ENCODE data around the gene STAT4. TPM values are rescaled to one million over a fixed set of nuclear protein-coding genes. Genes with fewer than 3 reads are reported as not detected.
A peak's percentile ranks its signal among the peaks of the same experiment; 100 is the strongest.

STAT4 gene
- polyA plus RNA-seq, 1 of the 3 experiments (the other 2 are of a cell fraction) = 0.12 TPM

DNA sequence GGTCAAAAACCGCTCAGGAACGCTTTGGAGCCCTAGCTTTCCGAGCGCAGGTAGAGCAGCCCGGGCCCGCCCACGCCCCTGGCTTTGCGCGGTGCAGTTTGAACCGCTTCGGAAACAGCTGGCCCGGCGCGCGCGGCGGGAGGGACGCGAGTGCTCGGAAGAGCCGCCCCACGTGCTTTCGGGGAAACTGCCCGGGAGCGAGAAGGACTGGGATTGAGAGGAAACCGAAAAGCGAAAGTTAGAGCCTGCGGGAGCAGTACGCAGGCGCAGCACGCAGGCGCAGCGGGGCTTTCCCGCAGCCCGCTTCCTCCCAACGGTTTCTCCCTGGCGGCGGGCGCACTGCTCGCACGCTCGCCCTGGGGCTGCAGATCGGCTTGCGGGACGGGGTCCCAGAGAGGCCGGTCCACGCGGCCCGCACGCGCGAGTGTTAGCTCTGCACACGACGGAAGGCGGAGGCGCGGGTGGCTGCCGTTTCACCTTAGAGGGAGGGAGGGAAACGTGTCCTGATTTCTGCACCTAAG is 130.5 kb downstream of the STAT4 start:
- Histone ChIP-seq H4K20me1 (ENCODE audit: insufficient read depth) (no peaks in the 10 kb centered on the region), H3F3A (replicated peaks; ENCODE audit: insufficient read depth) (peaks cover 5% of the 10 kb centered on the region), H3K36me3 (replicated peaks in 1 of 2; ENCODE audit: control insufficient read depth in 1 of 2, insufficient read depth in 2 of 2, low read length in 1 of 2) (no peaks in the 10 kb centered on the region), H3K9me2 (no peaks in the 10 kb centered on the region), H3K9ac (peak overlapping the region; percentile 66), H3K4me2 (peak overlapping the region; percentile 78), H2AFZ (ENCODE audit: low read depth) (peak overlapping the region; percentile 77), H3K9me3 (no peaks in the 10 kb centered on the region), H3K27ac (ENCODE audit: low read depth in 2 of 2, low read length in 1 of 2) (peak overlapping the region; percentile 65 to 94), H3K4me3 (ENCODE audit: low read depth in 2 of 2, low read length in 1 of 2) (peak overlapping the region; percentile 75 to 79), H3K79me2 (ENCODE audit: insufficient read depth) (no peaks in the 10 kb centered on the region), H3K4me1 (ENCODE audit: control insufficient read depth in 1 of 2, insufficient read depth in 2 of 2, low read depth in 1 of 2, low read length in 1 of 2) (peaks cover 0 to 8% of the 10 kb centered on the region in 2 experiments; a peak in 3 of 4 replicates), H3K27me3 (ENCODE audit: insufficient read depth) (no peaks in the 10 kb centered on the region)
- DNase-seq = peak; percentile 98
- CTCF ChIA-PET = interaction anchor here (0.7 to 1.3 kb wide), 3 partner anchors 10 to 170 kb away, joined by 3 to 4 read pairs (median 3); no protein-coding TSS in a partner anchor
- POLR2A ChIA-PET = interaction anchor here (1.3 to 1.7 kb wide), 2 partner anchors 9 to 139 kb away, joined by 5 to 10 read pairs; no protein-coding TSS in a partner anchor
- WGBS (ENCODE audit: low lambda C conversion rate) = 1% methylated on average over 42 of the region's 59 CpGs
- TF ChIP-seq, protein P1, sequence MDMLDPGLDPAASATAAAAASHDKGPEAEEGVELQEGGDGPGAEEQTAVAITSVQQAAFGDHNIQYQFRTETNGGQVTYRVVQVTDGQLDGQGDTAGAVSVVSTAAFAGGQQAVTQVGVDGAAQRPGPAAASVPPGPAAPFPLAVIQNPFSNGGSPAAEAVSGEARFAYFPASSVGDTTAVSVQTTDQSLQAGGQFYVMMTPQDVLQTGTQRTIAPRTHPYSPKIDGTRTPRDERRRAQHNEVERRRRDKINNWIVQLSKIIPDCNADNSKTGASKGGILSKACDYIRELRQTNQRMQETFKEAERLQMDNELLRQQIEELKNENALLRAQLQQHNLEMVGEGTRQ (IDR thresholded peaks at IDR 0.05; ENCODE audit: borderline replicate concordance, low read depth, low read length) = peak; percentile 72
- 0 out of 2 replicates have a peak, but pooled peaks have one; percentile 33 for TF ChIP-seq GATA2 (CRISPR knock-in tag; IDR thresholded peaks at IDR 0.05)
- TF ChIP-seq MXI1 (IDR thresholded peaks at IDR 0.05; ENCODE audit: low read depth, low read length) = peak; percentile 99
- peak; percentile 97 for TF ChIP-seq POLR2AphosphoS5 (IDR thresholded peaks at IDR 0.05; ENCODE audit: low read depth, low read length)
- TF ChIP-seq, protein P2, sequence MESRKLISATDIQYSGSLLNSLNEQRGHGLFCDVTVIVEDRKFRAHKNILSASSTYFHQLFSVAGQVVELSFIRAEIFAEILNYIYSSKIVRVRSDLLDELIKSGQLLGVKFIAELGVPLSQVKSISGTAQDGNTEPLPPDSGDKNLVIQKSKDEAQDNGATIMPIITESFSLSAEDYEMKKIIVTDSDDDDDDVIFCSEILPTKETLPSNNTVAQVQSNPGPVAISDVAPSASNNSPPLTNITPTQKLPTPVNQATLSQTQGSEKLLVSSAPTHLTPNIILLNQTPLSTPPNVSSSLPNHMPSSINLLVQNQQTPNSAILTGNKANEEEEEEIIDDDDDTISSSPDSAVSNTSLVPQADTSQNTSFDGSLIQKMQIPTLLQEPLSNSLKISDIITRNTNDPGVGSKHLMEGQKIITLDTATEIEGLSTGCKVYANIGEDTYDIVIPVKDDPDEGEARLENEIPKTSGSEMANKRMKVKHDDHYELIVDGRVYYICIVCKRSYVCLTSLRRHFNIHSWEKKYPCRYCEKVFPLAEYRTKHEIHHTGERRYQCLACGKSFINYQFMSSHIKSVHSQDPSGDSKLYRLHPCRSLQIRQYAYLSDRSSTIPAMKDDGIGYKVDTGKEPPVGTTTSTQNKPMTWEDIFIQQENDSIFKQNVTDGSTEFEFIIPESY (IDR thresholded peaks at IDR 0.05; ENCODE audit: borderline replicate concordance, low read depth) = peak; percentile 95
- TF ChIP-seq, protein P3, sequence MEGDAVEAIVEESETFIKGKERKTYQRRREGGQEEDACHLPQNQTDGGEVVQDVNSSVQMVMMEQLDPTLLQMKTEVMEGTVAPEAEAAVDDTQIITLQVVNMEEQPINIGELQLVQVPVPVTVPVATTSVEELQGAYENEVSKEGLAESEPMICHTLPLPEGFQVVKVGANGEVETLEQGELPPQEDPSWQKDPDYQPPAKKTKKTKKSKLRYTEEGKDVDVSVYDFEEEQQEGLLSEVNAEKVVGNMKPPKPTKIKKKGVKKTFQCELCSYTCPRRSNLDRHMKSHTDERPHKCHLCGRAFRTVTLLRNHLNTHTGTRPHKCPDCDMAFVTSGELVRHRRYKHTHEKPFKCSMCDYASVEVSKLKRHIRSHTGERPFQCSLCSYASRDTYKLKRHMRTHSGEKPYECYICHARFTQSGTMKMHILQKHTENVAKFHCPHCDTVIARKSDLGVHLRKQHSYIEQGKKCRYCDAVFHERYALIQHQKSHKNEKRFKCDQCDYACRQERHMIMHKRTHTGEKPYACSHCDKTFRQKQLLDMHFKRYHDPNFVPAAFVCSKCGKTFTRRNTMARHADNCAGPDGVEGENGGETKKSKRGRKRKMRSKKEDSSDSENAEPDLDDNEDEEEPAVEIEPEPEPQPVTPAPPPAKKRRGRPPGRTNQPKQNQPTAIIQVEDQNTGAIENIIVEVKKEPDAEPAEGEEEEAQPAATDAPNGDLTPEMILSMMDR (IDR thresholded peaks at IDR 0.05) = peak; percentile 12; the same call in 1 of the 2 replicates
- TF ChIP-seq EP300 (IDR thresholded peaks at IDR 0.05; ENCODE audit: borderline replicate concordance in 1 of 2, low read depth in 1 of 2, low read length in 1 of 2) = peak; percentile 100
- TF ChIP-seq FOSL2 (IDR thresholded peaks at IDR 0.05; ENCODE audit: borderline replicate concordance, low read depth) = no peak; the same call in 1 of the 2 replicates
- TF ChIP-seq FOXJ3 (CRISPR knock-in tag; IDR thresholded peaks at IDR 0.05) = peak; percentile 91
- TF ChIP-seq TAF1 (IDR thresholded peaks at IDR 0.05; ENCODE audit: borderline replicate concordance, low read depth, low read length) = peak; percentile 91
- no peak; the same call in 1 of the 2 replicates for TF ChIP-seq MEF2A (IDR thresholded peaks at IDR 0.05; ENCODE audit: borderline replicate concordance, low read depth)
- TF ChIP-seq NRF1 (IDR thresholded peaks at IDR 0.05; ENCODE audit: low read depth, low read length) = peak; percentile 95
- no peak for TF ChIP-seq EZH2phosphoT487 (IDR thresholded peaks at IDR 0.05; ENCODE audit: borderline replicate concordance, low read depth)
- TF ChIP-seq TEAD4 (IDR thresholded peaks at IDR 0.05; ENCODE audit: borderline replicate concordance, insufficient read depth) = peak; percentile 28; the same call in 1 of the 2 replicates
- TF ChIP-seq, protein P4, sequence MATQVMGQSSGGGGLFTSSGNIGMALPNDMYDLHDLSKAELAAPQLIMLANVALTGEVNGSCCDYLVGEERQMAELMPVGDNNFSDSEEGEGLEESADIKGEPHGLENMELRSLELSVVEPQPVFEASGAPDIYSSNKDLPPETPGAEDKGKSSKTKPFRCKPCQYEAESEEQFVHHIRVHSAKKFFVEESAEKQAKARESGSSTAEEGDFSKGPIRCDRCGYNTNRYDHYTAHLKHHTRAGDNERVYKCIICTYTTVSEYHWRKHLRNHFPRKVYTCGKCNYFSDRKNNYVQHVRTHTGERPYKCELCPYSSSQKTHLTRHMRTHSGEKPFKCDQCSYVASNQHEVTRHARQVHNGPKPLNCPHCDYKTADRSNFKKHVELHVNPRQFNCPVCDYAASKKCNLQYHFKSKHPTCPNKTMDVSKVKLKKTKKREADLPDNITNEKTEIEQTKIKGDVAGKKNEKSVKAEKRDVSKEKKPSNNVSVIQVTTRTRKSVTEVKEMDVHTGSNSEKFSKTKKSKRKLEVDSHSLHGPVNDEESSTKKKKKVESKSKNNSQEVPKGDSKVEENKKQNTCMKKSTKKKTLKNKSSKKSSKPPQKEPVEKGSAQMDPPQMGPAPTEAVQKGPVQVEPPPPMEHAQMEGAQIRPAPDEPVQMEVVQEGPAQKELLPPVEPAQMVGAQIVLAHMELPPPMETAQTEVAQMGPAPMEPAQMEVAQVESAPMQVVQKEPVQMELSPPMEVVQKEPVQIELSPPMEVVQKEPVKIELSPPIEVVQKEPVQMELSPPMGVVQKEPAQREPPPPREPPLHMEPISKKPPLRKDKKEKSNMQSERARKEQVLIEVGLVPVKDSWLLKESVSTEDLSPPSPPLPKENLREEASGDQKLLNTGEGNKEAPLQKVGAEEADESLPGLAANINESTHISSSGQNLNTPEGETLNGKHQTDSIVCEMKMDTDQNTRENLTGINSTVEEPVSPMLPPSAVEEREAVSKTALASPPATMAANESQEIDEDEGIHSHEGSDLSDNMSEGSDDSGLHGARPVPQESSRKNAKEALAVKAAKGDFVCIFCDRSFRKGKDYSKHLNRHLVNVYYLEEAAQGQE (IDR thresholded peaks at IDR 0.05; ENCODE audit: low read depth, low read length) = no peak
- peak; percentile 100 for TF ChIP-seq SIN3A (IDR thresholded peaks at IDR 0.05; ENCODE audit: borderline replicate concordance, low read depth, low read length)
- TF ChIP-seq RXRA (IDR thresholded peaks at IDR 0.05; ENCODE audit: borderline replicate concordance, low read depth) = 0 out of 2 replicates have a peak, but pooled peaks have one; percentile 31
- TF ChIP-seq, protein P5, sequence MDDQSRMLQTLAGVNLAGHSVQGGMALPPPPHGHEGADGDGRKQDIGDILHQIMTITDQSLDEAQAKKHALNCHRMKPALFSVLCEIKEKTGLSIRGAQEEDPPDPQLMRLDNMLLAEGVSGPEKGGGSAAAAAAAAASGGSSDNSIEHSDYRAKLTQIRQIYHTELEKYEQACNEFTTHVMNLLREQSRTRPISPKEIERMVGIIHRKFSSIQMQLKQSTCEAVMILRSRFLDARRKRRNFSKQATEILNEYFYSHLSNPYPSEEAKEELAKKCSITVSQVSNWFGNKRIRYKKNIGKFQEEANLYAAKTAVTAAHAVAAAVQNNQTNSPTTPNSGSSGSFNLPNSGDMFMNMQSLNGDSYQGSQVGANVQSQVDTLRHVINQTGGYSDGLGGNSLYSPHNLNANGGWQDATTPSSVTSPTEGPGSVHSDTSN (IDR thresholded peaks at IDR 0.05) = peak; percentile 91
- TF ChIP-seq ELF1 (IDR thresholded peaks at IDR 0.05) = peak; percentile 79
- TF ChIP-seq SMC3 (IDR thresholded peaks at IDR 0.05; ENCODE audit: low read depth, low read length) = no peak
- TF ChIP-seq RFX5 (IDR thresholded peaks at IDR 0.05; ENCODE audit: low read length) = peak; percentile 53; the same call in 1 of the 2 replicates
- peak; percentile 91 for TF ChIP-seq CHD2 (IDR thresholded peaks at IDR 0.05; ENCODE audit: low read length, partially characterized antibody)
- peak; percentile 32; the same call in 1 of the 2 replicates for TF ChIP-seq RCOR1 (IDR thresholded peaks at IDR 0.05; ENCODE audit: low read length)
